IMR-90 (cell line): ENCODE measurements around the gene GNB1L.

ENCODE experiments used
- BHLHE40 ChIP-seq: fragments of 150-350 bp; IDR thresholded peaks from 2 replicates; pipeline ENCODE4 v1.6.1; 2016; ENCODE audit warnings: mild to moderate bottlenecking, low read depth, low read length
- CEBPB ChIP-seq: IDR thresholded peaks from 2 replicates; pipeline ENCODE4 v1.6.1; 2012; ENCODE audit warnings: low read depth, low read length, improper control_type of control experiment
- FOS ChIP-seq: fragments of 150-350 bp; IDR thresholded peaks from 2 replicates; pipeline ENCODE4 v1.6.1; 2016; ENCODE audit warnings: low read depth, low read length
- POLR2A ChIP-seq: IDR thresholded peaks from 2 replicates; pipeline ENCODE4 v1.6.1; 2012; ENCODE audit warnings: mild to moderate bottlenecking, low read depth, low read length
- SMC3 ChIP-seq: fragments of 150-350 bp; IDR thresholded peaks from 2 replicates; pipeline ENCODE4 v1.6.1; 2016; ENCODE audit warnings: low read depth, mild to moderate bottlenecking, antibody characterized with exemption, low read length, moderate library complexity
- TF ChIP-seq, protein P1 (sequence below): conservative IDR thresholded peaks from 2 replicates; pipeline ENCODE4 v1.5.1; 2012; ENCODE audit warnings: mild to moderate bottlenecking, low read depth, low read length, improper control_type of control experiment
- TF ChIP-seq, protein P2 (sequence below): fragments of 150-350 bp; IDR thresholded peaks from 2 replicates; pipeline ENCODE4 v1.6.1; 2016; ENCODE audit warnings: low read depth, mild to moderate bottlenecking, low read length, moderate library complexity, borderline replicate concordance

DNA sequence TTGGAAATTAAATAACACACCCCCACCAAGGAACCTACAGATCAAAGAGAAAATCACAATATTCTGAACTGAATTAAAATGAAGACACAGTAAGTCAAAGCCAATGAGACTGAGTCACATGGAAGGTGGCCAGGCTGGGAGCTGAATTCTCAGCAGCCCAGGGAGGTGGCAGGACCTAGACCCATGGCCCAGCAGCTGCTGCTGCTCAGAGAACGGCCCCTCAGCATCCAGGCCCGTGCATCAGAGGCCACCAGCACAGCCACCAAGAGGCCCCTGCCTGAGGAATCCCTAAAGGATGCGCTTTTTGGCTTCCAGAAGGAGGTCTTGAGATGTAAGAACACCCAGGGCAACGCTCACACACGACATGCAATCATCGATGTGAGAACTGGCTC, 59.1 kb downstream of the GNB1L start:
- TF ChIP-seq POLR2A, result no peak
- TF ChIP-seq, protein P1, sequence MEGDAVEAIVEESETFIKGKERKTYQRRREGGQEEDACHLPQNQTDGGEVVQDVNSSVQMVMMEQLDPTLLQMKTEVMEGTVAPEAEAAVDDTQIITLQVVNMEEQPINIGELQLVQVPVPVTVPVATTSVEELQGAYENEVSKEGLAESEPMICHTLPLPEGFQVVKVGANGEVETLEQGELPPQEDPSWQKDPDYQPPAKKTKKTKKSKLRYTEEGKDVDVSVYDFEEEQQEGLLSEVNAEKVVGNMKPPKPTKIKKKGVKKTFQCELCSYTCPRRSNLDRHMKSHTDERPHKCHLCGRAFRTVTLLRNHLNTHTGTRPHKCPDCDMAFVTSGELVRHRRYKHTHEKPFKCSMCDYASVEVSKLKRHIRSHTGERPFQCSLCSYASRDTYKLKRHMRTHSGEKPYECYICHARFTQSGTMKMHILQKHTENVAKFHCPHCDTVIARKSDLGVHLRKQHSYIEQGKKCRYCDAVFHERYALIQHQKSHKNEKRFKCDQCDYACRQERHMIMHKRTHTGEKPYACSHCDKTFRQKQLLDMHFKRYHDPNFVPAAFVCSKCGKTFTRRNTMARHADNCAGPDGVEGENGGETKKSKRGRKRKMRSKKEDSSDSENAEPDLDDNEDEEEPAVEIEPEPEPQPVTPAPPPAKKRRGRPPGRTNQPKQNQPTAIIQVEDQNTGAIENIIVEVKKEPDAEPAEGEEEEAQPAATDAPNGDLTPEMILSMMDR, result no peak
- no peak for TF ChIP-seq FOS
- TF ChIP-seq BHLHE40, result no peak
- TF ChIP-seq CEBPB, result no peak
- TF ChIP-seq, protein P2, sequence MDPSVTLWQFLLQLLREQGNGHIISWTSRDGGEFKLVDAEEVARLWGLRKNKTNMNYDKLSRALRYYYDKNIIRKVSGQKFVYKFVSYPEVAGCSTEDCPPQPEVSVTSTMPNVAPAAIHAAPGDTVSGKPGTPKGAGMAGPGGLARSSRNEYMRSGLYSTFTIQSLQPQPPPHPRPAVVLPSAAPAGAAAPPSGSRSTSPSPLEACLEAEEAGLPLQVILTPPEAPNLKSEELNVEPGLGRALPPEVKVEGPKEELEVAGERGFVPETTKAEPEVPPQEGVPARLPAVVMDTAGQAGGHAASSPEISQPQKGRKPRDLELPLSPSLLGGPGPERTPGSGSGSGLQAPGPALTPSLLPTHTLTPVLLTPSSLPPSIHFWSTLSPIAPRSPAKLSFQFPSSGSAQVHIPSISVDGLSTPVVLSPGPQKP, result no peak
- no peak for TF ChIP-seq SMC3
